HFFc6 (cell line): ENCODE measurements around the gene SHPK. TPM values are rescaled to one million over a fixed set of nuclear protein-coding genes. Genes with fewer than 3 reads are reported as not detected.
"Not testable (repeated sequence)": the region's sequence is repeated elsewhere in the genome, so short reads cannot be mapped to it uniquely, and the experiment has no call there.

ENCODE experiments used
- DNase-seq: peaks from one replicate; pipeline ENCODE4 v3.0.0-alpha.2; 2018
- H3K27ac Mint-ChIP-seq: 2 replicates; pipeline ENCODE4 v1.8.0; 2020; ENCODE audit warnings: mild to moderate bottlenecking, mixed read lengths
- H3K27me3 Mint-ChIP-seq: 2 replicates; pipeline ENCODE4 v1.8.0; 2021; ENCODE audit warnings: mild to moderate bottlenecking, moderate library complexity, mixed read lengths; ENCODE audit not compliant: insufficient read depth
- H3K36me3 Mint-ChIP-seq: 2 replicates; pipeline ENCODE4 v1.8.0; 2021; ENCODE audit warnings: low read depth, mixed read lengths
- H3K4me1 Mint-ChIP-seq: 2 replicates; pipeline ENCODE4 v1.8.0; 2020; ENCODE audit warnings: low read depth, mixed read lengths
- H3K4me3 Mint-ChIP-seq: 2 replicates; pipeline ENCODE4 v1.8.0; 2020; ENCODE audit warnings: mild to moderate bottlenecking, moderate library complexity, mixed read lengths
- H3K9me3 Mint-ChIP-seq: 2 replicates; pipeline ENCODE4 v1.8.0; 2020; ENCODE audit warnings: mild to moderate bottlenecking, mixed read lengths
- CTCF ChIP-seq: fragments of 200-600 bp; sonication (generic); IDR thresholded peaks from 2 replicates; pipeline ENCODE4 v1.5.0; 2021; ENCODE audit warnings: antibody characterized with exemption, mild to moderate bottlenecking
- total RNA-seq, 6 experiments: library from RNA; stranded (reverse); fragmentation: NEBNext Ultra II Directional; extraction: Animal tissue kit (Norgen Biotek cat#: 25700); gene quantifications; 2 replicates in 1 of 6; 3 replicates in 5 of 6; pipeline ENCODE4 v1.2.3, GENCODE V29; 2021

The SHPK gene
- total RNA-seq, 6 experiments from 2014 or later = 7.9 to 10.5 (median 9.1) TPM

DNA sequence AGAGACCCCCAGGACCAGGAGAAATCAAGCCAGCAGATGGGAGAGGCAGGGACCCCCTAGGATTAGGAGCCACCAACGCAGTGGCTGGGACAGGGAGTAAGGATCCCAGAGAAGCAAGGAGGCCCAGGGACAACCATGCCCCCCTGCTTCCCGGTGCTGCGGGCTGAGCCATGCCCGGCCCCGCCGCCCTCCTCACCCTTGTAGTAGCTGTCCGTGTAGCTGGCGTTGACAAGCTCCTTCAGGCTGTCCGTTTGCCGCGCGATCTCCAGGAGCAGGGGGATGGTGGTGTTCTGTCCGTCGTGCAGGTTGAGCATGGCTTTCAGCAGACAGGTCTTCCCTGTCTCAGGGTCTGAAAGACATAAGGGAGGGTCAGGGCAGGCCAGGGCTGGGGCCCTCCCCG is 45.3 kb downstream of the SHPK start:
- TF ChIP-seq CTCF = no peak
- Mint-ChIP-seq H3K4me3 (no peak overlapping the region), H3K36me3 (peaks cover 6% of the 10 kb centered on the region; the same call in 1 of the 2 replicates), H3K9me3 (no peaks in the 10 kb centered on the region), H3K4me1 (no peaks in the 10 kb centered on the region), H3K27ac (no peak overlapping the region), H3K27me3 (no peaks in the 10 kb centered on the region; the same call in 1 of the 2 replicates)
- DNase-seq = no peak

DNA sequence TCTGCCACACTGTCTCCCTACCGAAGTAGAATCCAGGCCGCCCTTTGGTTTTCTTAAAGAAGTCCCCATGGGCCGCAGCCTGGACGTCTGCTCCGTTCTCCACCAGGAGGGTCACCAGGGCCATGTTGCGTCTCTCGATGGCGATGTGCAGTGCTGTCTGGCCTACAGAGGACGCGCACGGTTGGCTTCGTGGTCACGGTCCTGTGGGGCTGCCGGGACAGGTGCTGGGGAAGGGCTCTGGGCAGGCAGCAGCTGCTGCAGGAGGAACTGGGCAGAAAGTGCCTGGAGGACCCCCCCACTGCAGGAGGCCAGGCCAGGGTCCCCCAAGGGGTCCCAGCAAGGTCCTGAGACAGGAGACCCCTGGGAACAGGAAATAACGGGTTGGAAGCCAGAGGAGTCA is 45.8 kb downstream of the SHPK start:
- no peaks in the 10 kb centered on the region for H3K9me3 Mint-ChIP-seq
- DNase-seq = no peak
- H3K27ac Mint-ChIP-seq = no peak overlapping the region
- H3K27me3 Mint-ChIP-seq = no peaks in the 10 kb centered on the region; the same call in 1 of the 2 replicates
- H3K36me3 Mint-ChIP-seq = peaks cover 6% of the 10 kb centered on the region; the same call in 1 of the 2 replicates
- no peak overlapping the region for H3K4me3 Mint-ChIP-seq
- no peak for TF ChIP-seq CTCF
- no peaks in the 10 kb centered on the region for H3K4me1 Mint-ChIP-seq

DNA sequence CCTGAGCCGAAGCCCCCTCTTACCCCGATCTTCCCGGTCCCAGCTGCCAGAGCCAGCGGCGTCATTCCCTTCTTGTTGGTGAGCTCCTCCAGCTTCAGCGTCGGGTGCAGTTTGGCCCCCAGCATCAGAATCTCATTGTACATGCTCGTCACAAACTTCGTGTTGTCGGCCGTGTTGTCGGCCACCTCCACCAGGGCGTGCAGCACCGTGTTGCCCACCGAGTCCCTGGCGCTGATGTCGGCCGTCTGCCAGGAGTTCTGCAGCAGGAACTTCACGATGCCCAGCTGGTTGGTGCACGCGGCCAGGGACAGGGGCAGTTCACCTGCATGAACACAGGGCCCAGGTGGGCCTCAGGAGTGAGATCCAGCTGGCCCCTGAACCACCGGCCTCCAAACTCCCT is 46.3 kb downstream of the SHPK start:
- no peak for DNase-seq
- H3K4me1 Mint-ChIP-seq = 0 out of 2 replicates have a peak, but pooled peaks cover 2% of the 10 kb centered on the region
- H3K4me3 Mint-ChIP-seq = no peak overlapping the region
- no peak overlapping the region for H3K27ac Mint-ChIP-seq
- H3K9me3 Mint-ChIP-seq = no peaks in the 10 kb centered on the region
- peaks cover 7% of the 10 kb centered on the region for H3K36me3 Mint-ChIP-seq
- no peaks in the 10 kb centered on the region; the same call in 1 of the 2 replicates for H3K27me3 Mint-ChIP-seq
- no peak for TF ChIP-seq CTCF

- Mint-ChIP-seq H3K36me3 (peaks cover 13% of the 10 kb centered on the region), H3K4me3 (no peak overlapping the region), H3K27me3 (no peaks in the 10 kb centered on the region; the same call in 1 of the 2 replicates), H3K4me1 (0 out of 2 replicates have a peak, but pooled peaks cover 5% of the 10 kb centered on the region), H3K27ac (no peak overlapping the region), H3K9me3 (no peaks in the 10 kb centered on the region)
- DNase-seq = no peak
- TF ChIP-seq CTCF = no peak
Measured at GRCh38 chr17:3585826-3586225, 50.2 kb downstream of the SHPK start.

GRCh38 chr17:3583456-3583855 is 52.6 kb downstream of the SHPK start:
- no peak for TF ChIP-seq CTCF
- Mint-ChIP-seq H3K27ac (no peak overlapping the region), H3K36me3 (peaks cover 14% of the 10 kb centered on the region), H3K27me3 (peaks cover 2% of the 10 kb centered on the region), H3K4me3 (no peak overlapping the region), H3K4me1 (0 out of 2 replicates have a peak, but pooled peaks cover 5% of the 10 kb centered on the region), H3K9me3 (no peaks in the 10 kb centered on the region)
- no peak for DNase-seq

DNA sequence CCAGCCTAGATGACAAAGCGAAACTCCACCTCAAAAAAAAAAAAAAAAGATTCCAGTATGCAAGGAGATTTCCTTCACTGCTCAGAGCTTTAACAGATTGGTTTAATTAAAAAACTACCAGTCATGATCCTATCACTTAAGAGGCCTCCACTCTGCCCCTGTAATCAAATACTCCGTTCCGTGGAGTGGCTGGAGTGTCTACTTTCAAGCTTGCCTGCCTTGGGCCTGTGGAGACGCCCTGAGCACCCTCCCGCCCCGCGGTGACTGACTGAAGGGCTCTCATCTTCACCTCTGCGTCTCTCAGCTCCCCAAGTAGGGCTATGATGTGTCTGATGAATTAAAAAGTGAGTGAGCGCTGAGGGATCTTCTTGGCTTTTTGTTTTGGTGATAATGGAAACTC is 53.1 kb downstream of the SHPK start:
- 0 out of 2 replicates have a peak, but pooled peaks cover 5% of the 10 kb centered on the region for H3K4me1 Mint-ChIP-seq
- H3K4me3 Mint-ChIP-seq = no peak overlapping the region
- H3K27ac Mint-ChIP-seq = no peak overlapping the region
- H3K9me3 Mint-ChIP-seq = no peaks in the 10 kb centered on the region
- DNase-seq = no peak
- peaks cover 14% of the 10 kb centered on the region for H3K36me3 Mint-ChIP-seq
- TF ChIP-seq CTCF = no peak
- peaks cover 2% of the 10 kb centered on the region for H3K27me3 Mint-ChIP-seq

- not testable (repeated sequence) for DNase-seq, H3K27ac Mint-ChIP-seq, H3K9me3 Mint-ChIP-seq, H3K4me3 Mint-ChIP-seq, H3K27me3 Mint-ChIP-seq
- H3K4me1 Mint-ChIP-seq = peaks cover 12% of the 10 kb centered on the region
- peaks cover 10% of the 10 kb centered on the region for H3K36me3 Mint-ChIP-seq
Measured at GRCh38 chr17:3578667-3579066, 57.4 kb downstream of the SHPK start.
